HUDEP-2 (cell line): ENCODE results near the gene TFB1M.
"Not testable (repeated sequence)": the region's sequence is repeated elsewhere in the genome, so short reads cannot be mapped to it uniquely, and the experiment has no call there.

Experiments
- DNase-seq, 76 experiments: peaks; one replicate each; lab custom pipeline; 2025; ENCODE audit not compliant: unreplicated experiment in 76 of 76; lab: John Stamatoyannopoulos, UW

Gene TFB1M

GRCh38 chr6:155245193-155245592 lies 69.1 kb downstream of the TFB1M start:
- DNase-seq: no peak

- DNase-seq: no peak
Measured at GRCh38 chr6:155244434-155244833, 69.8 kb downstream of the TFB1M start.

GRCh38 chr6:155241966-155242365 lies 72.3 kb downstream of the TFB1M start:
- DNase-seq: no peak

GRCh38 chr6:155240905-155241600 lies 73.2 kb downstream of the TFB1M start:
- DNase-seq: no peak

GRCh38 chr6:155237613-155238012 lies 76.7 kb downstream of the TFB1M start:
- DNase-seq: no peak

GRCh38 chr6:155235087-155235486 lies 79.2 kb downstream of the TFB1M start:
- DNase-seq: no peak

- DNase-seq: no peak
Measured at GRCh38 chr6:155234687-155235086, 79.6 kb downstream of the TFB1M start.

- no peak for DNase-seq
Measured at GRCh38 chr6:155234167-155234566, 80.1 kb downstream of the TFB1M start.

- no peak for DNase-seq
Measured at GRCh38 chr6:155232848-155233247, 81.4 kb downstream of the TFB1M start.

- DNase-seq: not testable (repeated sequence)
Measured at GRCh38 chr6:155230975-155231374, 83.3 kb downstream of the TFB1M start.

GRCh38 chr6:155228546-155229166 lies 85.6 kb downstream of the TFB1M start:
- no peak for DNase-seq

GRCh38 chr6:155227046-155227445 lies 87.2 kb downstream of the TFB1M start:
- DNase-seq: no peak

- no peak for DNase-seq
Measured at GRCh38 chr6:155224618-155225017, 89.7 kb downstream of the TFB1M start.

- DNase-seq: no peak
Measured at GRCh38 chr6:155223646-155224451, 90.4 kb downstream of the TFB1M start.

- DNase-seq: no peak
Measured at GRCh38 chr6:155222506-155222905, 91.8 kb downstream of the TFB1M start.

- DNase-seq: no peak
Measured at GRCh38 chr6:155221086-155221485, 93.2 kb downstream of the TFB1M start.

GRCh38 chr6:155219858-155220301 lies 94.4 kb downstream of the TFB1M start:
- no peak for DNase-seq

- DNase-seq: no peak
Measured at GRCh38 chr6:155219299-155219698, 95.0 kb downstream of the TFB1M start.

GRCh38 chr6:155218711-155219110 lies 95.6 kb downstream of the TFB1M start:
- not testable (repeated sequence) for DNase-seq

- no peak for DNase-seq
Measured at GRCh38 chr6:155216312-155217046, 97.8 kb downstream of the TFB1M start.

- no peak for DNase-seq
Measured at GRCh38 chr6:155215906-155216305, 98.4 kb downstream of the TFB1M start.
